NCI-H2107 treated with DMSO at 0.1 percent for 48 hours (cell line): ENCODE results near the gene IL1B.

Source experiments
- DNase-seq: peaks from one replicate; lab custom pipeline; 2025; ENCODE audit not compliant: unreplicated experiment; lab: John Stamatoyannopoulos, UW

The IL1B gene

GRCh38 chr2:112829961-112830681 is 6.5 kb downstream of the IL1B start:
- DNase-seq, result no peak

- no peak for DNase-seq
Measured at GRCh38 chr2:112829101-112829960, 7.2 kb downstream of the IL1B start.

GRCh38 chr2:112828251-112828691 is 8.3 kb downstream of the IL1B start:
- DNase-seq, result no peak

- DNase-seq, result no peak
Measured at GRCh38 chr2:112827604-112828185, 8.9 kb downstream of the IL1B start.

GRCh38 chr2:112827009-112827408 is 9.6 kb downstream of the IL1B start:
- DNase-seq, result no peak

GRCh38 chr2:112825706-112826105 is 10.9 kb downstream of the IL1B start:
- no peak for DNase-seq

- DNase-seq, result no peak
Measured at GRCh38 chr2:112824694-112825085, 11.9 kb downstream of the IL1B start.

GRCh38 chr2:112821682-112822081 is 14.9 kb downstream of the IL1B start:
- DNase-seq, result no peak

GRCh38 chr2:112821142-112821541 is 15.4 kb downstream of the IL1B start:
- DNase-seq, result no peak

- DNase-seq, result no peak
Measured at GRCh38 chr2:112820343-112820742, 16.2 kb downstream of the IL1B start.

GRCh38 chr2:112819081-112819480 is 17.5 kb downstream of the IL1B start:
- no peak for DNase-seq

GRCh38 chr2:112818094-112818902 is 18.3 kb downstream of the IL1B start:
- no peak for DNase-seq

GRCh38 chr2:112817082-112817689 is 19.4 kb downstream of the IL1B start:
- no peak for DNase-seq

- no peak for DNase-seq
Measured at GRCh38 chr2:112814278-112814677, 22.3 kb downstream of the IL1B start.

GRCh38 chr2:112813280-112813966 is 23.2 kb downstream of the IL1B start:
- no peak for DNase-seq

- DNase-seq, result no peak
Measured at GRCh38 chr2:112812318-112813267, 24.0 kb downstream of the IL1B start.

- no peak for DNase-seq
Measured at GRCh38 chr2:112811841-112812306, 24.7 kb downstream of the IL1B start.

GRCh38 chr2:112811276-112811831 is 25.2 kb downstream of the IL1B start:
- DNase-seq, result no peak
